ENCODE measurements around the gene FOXC1.

FOXC1 gene

DNA sequence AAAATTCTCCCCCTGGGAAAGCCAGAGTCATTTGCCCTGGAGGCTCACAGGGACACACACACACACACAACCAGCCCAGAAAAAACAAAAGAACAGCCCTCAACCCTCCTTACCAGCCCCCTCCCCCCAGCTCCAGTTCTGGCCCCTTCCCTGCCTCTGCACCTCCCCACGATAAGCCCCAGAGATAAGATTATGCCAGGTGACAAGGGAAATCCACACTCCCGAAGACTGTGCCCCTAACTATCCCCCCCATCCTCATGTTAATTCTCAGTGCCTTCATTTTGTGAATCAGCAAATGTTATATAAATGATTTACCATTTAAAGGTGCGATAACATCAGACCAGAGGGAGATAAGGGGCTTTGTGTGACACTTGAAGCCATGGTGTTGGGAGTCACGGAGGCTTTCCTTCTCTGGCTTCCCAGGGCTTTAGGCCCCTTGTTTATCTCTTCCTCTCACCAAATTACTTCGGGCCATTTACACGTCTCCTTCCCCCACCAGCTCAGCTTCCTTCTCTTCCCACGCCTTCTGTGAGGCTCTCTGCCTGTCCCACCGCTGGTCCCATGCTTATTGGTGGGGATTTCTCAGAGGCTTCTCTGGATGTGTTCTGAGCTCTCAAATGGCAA is 12.5 kb upstream of the FOXC1 start:
- no peaks in the 10 kb centered on the region for H3K36me3 ChIP-seq (ENCODE audit: insufficient read depth, low read length)
- H3K9me3 ChIP-seq (ENCODE audit: insufficient read depth, low read length, severe bottlenecking), result no peaks in the 10 kb centered on the region
- H3K4me1 ChIP-seq (ENCODE audit: insufficient read depth, low read length), result peaks cover 26% of the 10 kb centered on the region
- no peaks in the 10 kb centered on the region; the same call in 1 of the 2 replicates for H4K20me1 ChIP-seq (ENCODE audit: insufficient read depth, low read length)
- no peak for TF ChIP-seq EZH2 (IDR thresholded peaks at IDR 0.05; ENCODE audit: borderline replicate concordance, low read depth, low read length, severe bottlenecking)
- TF ChIP-seq, protein P1, sequence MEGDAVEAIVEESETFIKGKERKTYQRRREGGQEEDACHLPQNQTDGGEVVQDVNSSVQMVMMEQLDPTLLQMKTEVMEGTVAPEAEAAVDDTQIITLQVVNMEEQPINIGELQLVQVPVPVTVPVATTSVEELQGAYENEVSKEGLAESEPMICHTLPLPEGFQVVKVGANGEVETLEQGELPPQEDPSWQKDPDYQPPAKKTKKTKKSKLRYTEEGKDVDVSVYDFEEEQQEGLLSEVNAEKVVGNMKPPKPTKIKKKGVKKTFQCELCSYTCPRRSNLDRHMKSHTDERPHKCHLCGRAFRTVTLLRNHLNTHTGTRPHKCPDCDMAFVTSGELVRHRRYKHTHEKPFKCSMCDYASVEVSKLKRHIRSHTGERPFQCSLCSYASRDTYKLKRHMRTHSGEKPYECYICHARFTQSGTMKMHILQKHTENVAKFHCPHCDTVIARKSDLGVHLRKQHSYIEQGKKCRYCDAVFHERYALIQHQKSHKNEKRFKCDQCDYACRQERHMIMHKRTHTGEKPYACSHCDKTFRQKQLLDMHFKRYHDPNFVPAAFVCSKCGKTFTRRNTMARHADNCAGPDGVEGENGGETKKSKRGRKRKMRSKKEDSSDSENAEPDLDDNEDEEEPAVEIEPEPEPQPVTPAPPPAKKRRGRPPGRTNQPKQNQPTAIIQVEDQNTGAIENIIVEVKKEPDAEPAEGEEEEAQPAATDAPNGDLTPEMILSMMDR (IDR thresholded peaks at IDR 0.05; ENCODE audit: borderline replicate concordance, extremely low read depth, low read length, poor library complexity, severe bottlenecking), result no peak
- DNase-seq (no peak), ATAC-seq (ENCODE audit: insufficient read depth, low read depth) (no peak)
- no peak overlapping the region for H3K4me2 ChIP-seq (ENCODE audit: insufficient read depth, low read length)
- H3K9ac ChIP-seq (ENCODE audit: low read depth, low read length), result no peak overlapping the region
- no peak overlapping the region for H3K27ac ChIP-seq (ENCODE audit: low read length)
- H3K27me3 ChIP-seq (ENCODE audit: insufficient read depth, low read length, poor library complexity), result peaks cover 10% of the 10 kb centered on the region
- H3K79me2 ChIP-seq (ENCODE audit: insufficient read depth, low read length), result no peaks in the 10 kb centered on the region
- no peak overlapping the region for H3K4me3 ChIP-seq (ENCODE audit: low read depth in 1 of 2, low read length in 2 of 2)
- H2AFZ ChIP-seq (ENCODE audit: low read depth, low read length), result no peak overlapping the region; the same call in 1 of the 2 replicates

DNA sequence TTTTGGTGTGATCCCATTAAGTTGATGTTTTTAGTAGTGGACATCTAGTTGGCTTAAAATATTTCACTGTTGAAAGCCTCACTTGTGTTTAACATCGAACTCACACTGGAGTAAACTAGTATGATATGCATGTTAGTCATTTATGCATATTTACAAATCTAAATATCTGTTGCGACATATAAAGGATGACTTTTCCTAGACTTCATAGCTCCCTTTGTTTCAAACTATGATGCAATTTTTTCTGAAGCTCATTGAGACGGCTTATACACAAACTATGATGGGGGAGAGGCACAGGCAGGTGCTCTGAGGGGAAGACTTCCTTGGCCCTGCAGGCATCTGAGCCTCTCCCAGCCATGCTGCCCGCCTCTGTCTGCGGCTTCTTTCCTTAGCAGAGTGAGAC is 11.8 kb upstream of the FOXC1 start:
- Histone ChIP-seq H3K9ac (ENCODE audit: low read depth, low read length) (no peak overlapping the region), H3K27me3 (ENCODE audit: insufficient read depth, low read length, poor library complexity) (peaks cover 10% of the 10 kb centered on the region), H3K79me2 (ENCODE audit: insufficient read depth, low read length) (no peaks in the 10 kb centered on the region), H4K20me1 (ENCODE audit: insufficient read depth, low read length) (no peaks in the 10 kb centered on the region; the same call in 1 of the 2 replicates), H3K36me3 (ENCODE audit: insufficient read depth, low read length) (no peaks in the 10 kb centered on the region), H3K4me3 (ENCODE audit: low read depth in 1 of 2, low read length in 2 of 2) (no peak overlapping the region), H3K9me3 (ENCODE audit: insufficient read depth, low read length, severe bottlenecking) (no peaks in the 10 kb centered on the region), H3K4me2 (ENCODE audit: insufficient read depth, low read length) (no peak overlapping the region), H3K27ac (ENCODE audit: low read length) (no peak overlapping the region), H3K4me1 (ENCODE audit: insufficient read depth, low read length) (peaks cover 26% of the 10 kb centered on the region), H2AFZ (ENCODE audit: low read depth, low read length) (no peak overlapping the region)
- DNase-seq (no peak), ATAC-seq (ENCODE audit: insufficient read depth, low read depth) (no peak)
- no peak for TF ChIP-seq EZH2 (IDR thresholded peaks at IDR 0.05; ENCODE audit: borderline replicate concordance, low read depth, low read length, severe bottlenecking)
- TF ChIP-seq, protein P1 (IDR thresholded peaks at IDR 0.05; ENCODE audit: borderline replicate concordance, extremely low read depth, low read length, poor library complexity, severe bottlenecking), result no peak

DNA sequence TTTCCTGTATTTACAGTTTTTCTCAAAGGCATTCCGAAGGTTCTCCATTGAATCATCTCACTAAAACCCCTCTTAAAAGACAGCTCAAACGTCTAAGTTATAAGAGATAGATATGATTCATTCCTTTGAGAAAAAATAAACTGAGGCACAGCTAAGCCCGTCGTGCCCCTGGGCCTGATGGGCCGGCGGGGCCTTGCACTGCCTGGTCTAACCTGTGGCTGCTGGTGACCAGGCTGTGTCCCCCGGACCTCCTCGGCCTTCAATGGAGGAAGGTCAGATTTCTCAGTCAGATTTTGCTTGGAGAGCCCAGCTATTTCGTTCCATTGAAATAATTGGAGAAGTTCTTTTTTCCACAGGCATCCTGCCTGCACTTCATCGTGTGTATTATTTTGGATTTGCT is 11.3 kb upstream of the FOXC1 start:
- no peaks in the 10 kb centered on the region for H3K79me2 ChIP-seq (ENCODE audit: insufficient read depth, low read length)
- TF ChIP-seq EZH2 (IDR thresholded peaks at IDR 0.05; ENCODE audit: borderline replicate concordance, low read depth, low read length, severe bottlenecking), result no peak
- TF ChIP-seq, protein P1 (IDR thresholded peaks at IDR 0.05; ENCODE audit: borderline replicate concordance, extremely low read depth, low read length, poor library complexity, severe bottlenecking), result no peak
- H3K27ac ChIP-seq (ENCODE audit: low read length), result no peak overlapping the region
- no peaks in the 10 kb centered on the region for H3K36me3 ChIP-seq (ENCODE audit: insufficient read depth, low read length)
- no peak overlapping the region for H3K4me2 ChIP-seq (ENCODE audit: insufficient read depth, low read length)
- H3K9me3 ChIP-seq (ENCODE audit: insufficient read depth, low read length, severe bottlenecking), result no peaks in the 10 kb centered on the region
- no peak overlapping the region for H3K9ac ChIP-seq (ENCODE audit: low read depth, low read length)
- ATAC-seq (ENCODE audit: insufficient read depth, low read depth) (no peak), DNase-seq (no peak)
- H4K20me1 ChIP-seq (ENCODE audit: insufficient read depth, low read length), result no peaks in the 10 kb centered on the region; the same call in 1 of the 2 replicates
- H2AFZ ChIP-seq (ENCODE audit: low read depth, low read length), result no peak overlapping the region
- H3K4me3 ChIP-seq (ENCODE audit: low read depth in 1 of 2, low read length in 2 of 2), result no peak overlapping the region
- peaks cover 10% of the 10 kb centered on the region for H3K27me3 ChIP-seq (ENCODE audit: insufficient read depth, low read length, poor library complexity)
- H3K4me1 ChIP-seq (ENCODE audit: insufficient read depth, low read length), result peaks cover 26% of the 10 kb centered on the region
